GM12874 (cell line): ENCODE results near the gene UBAC1.

Source experiments
- TF ChIP-seq, protein P1 (sequence below): IDR thresholded peaks from 2 replicates; pipeline ENCODE4 v1.5.1; 2011; ENCODE audit warnings: low read depth, mild to moderate bottlenecking, control low read depth, low read length, moderate library complexity; ENCODE audit not compliant: insufficient read depth

The UBAC1 gene

DNA sequence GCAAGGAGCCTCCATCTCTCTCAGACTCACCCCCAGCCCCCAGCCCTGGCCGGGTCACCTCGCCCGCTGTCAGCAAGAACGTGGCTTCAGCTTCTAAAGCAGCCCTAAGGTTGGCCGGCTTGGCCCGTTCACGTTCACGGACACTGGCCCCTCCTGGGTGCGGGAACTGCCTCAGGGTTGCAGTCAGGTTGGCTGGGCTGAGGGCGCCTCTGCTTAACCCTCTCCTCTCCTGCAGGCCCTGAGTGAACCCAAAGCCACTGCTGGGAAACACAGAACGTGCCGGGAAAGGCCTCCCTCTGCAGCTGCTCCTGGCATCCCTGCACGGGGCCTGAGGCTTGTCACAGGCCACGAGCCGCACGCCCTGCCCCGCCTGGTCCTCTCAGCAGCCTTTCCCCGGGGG lies 40.1 kb upstream of the UBAC1 start:
- TF ChIP-seq, protein P1, sequence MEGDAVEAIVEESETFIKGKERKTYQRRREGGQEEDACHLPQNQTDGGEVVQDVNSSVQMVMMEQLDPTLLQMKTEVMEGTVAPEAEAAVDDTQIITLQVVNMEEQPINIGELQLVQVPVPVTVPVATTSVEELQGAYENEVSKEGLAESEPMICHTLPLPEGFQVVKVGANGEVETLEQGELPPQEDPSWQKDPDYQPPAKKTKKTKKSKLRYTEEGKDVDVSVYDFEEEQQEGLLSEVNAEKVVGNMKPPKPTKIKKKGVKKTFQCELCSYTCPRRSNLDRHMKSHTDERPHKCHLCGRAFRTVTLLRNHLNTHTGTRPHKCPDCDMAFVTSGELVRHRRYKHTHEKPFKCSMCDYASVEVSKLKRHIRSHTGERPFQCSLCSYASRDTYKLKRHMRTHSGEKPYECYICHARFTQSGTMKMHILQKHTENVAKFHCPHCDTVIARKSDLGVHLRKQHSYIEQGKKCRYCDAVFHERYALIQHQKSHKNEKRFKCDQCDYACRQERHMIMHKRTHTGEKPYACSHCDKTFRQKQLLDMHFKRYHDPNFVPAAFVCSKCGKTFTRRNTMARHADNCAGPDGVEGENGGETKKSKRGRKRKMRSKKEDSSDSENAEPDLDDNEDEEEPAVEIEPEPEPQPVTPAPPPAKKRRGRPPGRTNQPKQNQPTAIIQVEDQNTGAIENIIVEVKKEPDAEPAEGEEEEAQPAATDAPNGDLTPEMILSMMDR, result no peak

DNA sequence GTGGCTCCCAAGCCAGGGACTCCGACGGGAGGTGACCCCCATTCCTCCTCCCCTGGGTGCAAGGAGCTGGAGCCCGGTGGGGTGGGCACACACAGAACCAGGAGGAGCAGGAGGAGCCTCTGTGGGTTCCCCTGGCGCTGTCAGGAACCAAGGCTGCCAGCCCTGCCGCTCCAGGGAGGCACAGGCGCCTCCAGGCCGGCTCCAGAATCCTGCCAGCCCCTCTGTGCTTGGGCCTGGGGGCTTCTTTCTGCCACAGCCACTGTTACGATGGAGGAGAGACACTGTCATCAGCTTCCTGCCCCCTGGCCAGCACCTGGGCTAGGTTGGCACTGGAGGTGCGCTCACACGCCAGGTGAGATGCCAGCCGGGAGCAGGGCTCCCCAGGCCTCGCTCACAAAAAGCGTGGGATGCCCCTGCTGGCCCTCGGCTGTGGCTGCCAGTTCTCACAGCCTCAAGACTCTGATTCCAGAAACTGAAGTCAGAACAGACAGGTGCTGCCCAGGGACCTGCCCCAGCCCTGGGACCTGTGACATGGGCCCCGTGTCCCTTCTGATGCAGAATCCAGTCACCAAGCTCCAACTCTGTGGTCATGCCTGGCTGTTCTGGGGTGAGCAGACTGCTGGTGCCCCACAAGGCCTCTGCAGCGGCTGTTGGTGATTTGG lies 37.4 kb upstream of the UBAC1 start:
- TF ChIP-seq, protein P1, result no peak

DNA sequence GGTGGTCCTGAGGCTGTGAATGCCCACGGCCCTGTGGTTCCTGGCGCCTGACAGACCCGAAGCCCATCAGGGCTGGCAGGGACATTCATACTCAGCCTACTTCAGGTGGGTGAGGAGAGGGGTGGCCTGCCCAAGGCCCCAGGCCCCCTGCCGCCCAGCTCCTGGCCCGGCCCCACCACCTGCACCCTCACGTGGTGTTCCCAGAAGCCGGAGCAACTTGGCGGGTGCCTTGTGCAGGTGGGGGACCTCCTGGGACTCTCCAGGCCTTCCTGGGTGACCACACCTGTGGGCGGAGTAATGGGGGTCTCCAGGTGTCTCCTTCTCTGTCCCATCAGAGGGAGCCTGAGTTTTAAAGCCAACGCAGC lies 36.8 kb upstream of the UBAC1 start:
- TF ChIP-seq, protein P1, result no peak

DNA sequence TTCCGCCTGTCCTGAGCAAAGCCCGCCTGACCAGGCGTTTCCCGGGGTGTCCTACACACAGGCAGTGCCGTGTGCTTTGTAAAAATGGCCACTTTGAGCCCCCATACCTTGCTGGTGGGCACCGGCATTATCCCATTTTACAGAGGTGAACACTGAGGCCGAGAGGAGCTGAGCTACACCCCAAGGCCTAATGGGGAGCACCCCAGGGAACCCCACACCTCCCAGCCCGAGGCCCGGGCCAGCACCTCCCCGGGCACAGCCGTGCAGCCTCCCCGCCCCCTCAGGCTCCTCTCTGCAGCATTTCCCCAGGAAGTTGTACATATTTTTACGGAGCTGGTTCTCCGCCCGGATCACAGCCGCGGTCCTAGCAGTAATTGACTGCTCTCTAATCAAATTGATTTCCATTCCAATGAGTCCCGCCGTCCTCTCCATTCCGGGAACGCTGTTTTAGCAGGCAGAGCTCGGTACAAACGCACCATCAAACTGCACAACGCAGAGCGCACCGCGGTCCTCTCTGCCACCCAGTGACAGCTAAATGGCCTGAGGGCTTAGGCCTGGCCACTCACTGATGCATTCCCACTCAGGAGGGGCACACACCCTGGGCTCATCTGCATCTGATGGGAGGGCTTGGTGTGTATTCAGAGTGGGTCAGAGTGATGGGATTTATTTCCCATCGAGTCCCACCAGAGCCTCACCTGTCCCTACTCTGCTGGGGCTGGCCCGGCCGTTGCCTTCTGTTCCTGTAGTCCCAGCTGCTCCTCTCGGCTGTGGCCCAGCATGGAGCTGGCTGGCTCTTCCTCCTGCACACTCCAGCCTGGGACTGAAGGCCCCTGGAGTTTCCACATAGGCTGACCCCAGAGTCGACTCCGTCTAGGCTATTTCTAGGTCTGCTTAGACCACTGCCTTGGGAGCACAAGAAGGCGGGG lies 36.2 kb upstream of the UBAC1 start:
- TF ChIP-seq, protein P1, result no peak

DNA sequence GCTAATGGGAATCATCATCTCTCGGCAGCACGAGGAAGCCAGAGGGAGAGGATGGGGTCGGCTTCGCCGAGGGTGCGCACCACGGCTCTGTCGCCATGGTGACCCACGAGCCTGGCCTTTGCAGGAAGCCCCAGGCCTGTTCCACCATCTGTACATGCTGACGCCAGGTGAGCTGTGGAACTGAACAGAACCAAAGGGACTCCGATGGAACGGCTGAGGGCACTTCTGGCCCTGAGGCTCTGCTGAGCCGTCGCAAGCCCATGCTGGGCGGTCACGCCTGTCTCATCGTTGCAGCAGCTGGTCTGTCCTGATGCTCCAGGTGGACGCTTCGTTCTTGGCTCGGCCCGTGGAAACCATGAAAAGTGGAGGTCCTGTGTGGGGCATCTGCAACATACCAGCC lies 34.6 kb upstream of the UBAC1 start:
- TF ChIP-seq, protein P1, result no peak

DNA sequence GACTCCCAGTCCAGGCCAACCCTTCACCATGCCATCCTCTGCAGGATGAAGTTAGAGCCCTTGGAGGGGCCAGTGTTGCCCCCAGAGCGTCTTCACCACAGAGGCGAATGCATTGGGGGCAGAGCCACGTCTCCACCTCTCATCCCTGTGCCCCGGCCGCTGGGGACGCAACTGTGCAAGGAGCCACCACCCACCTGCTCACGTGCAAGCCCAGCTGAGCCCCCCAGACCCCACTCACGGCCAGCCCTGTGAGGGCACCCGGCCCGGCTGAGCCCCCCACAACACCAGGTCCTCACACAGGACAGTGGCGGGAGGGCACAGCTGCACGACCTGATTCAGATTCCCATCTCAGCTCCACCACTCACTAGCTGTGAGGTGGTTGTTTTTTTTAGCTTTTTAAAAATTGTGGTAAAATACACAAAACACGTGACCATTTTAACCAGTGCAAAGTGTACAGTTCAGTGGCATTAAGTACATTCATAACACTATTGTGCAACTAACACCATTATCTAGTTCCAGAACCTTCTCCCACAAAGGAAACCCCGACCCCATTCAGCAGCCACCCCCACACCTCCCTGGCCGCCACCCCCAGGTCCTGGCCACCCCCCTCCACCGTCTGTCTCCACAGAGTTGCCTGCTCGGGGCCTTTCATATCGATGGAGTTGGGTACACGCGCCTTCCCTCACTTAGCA lies 33.5 kb upstream of the UBAC1 start:
- TF ChIP-seq, protein P1, result no peak

DNA sequence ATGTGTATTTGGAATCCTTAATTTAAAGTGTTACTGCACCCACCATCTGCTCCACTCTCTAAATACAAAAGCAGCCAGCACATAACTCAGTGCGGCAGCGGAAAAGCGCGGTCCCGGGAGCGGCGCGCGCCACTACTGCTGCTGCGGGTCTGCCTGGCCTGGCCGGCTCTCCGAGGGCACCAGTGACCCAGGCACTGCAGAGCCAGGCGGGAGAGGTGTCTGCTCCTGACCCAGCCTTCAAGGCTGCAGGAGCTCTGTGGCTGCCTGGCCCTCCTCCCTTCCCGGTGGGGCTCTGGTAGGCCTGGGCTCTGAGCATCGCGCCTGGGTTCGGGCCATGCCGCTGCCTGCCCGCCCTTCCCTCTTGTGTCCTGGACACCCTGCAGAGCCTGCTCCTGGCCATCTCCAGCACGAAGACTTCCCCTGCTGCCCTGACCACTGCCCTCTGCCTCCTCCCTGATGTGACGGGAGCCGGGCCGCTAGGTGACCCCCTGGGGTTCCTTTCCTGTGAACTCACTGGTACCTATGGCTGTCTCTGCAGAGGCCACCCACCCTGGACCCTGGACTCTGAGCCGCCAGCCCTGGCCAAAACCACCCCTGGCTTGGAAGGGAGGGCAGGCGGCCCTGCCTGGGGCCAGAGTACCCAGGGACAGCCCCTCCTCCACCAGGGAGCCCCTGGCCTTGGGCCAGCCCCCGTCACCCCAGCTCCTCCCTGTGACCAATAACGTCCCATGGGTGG lies 32.8 kb upstream of the UBAC1 start:
- TF ChIP-seq, protein P1, result no peak
